ENCODE measurements around the gene GPR107.

Gene GPR107

GRCh38 chr9:130053109-130053503 lies 600 bp upstream of the GPR107 start:
- DNase-seq (ENCODE audit: low read depth in 1 of 2, low spot score in 1 of 2), result no peak

GRCh38 chr9:130054325-130054786 lies 650 bp downstream of the GPR107 start:
- DNase-seq (ENCODE audit: low read depth in 1 of 2, low spot score in 1 of 2), result no peak

GRCh38 chr9:130054820-130055219 lies 1.1 kb downstream of the GPR107 start:
- DNase-seq (ENCODE audit: low read depth in 1 of 2, low spot score in 1 of 2), result no peak

GRCh38 chr9:130058154-130058553 lies 4.4 kb downstream of the GPR107 start:
- no peak for DNase-seq (ENCODE audit: low read depth in 1 of 2, low spot score in 1 of 2)

- no peak for DNase-seq (ENCODE audit: low read depth in 1 of 2, low spot score in 1 of 2)
Measured at GRCh38 chr9:130058887-130059286, 5.2 kb downstream of the GPR107 start.

GRCh38 chr9:130060296-130060695 lies 6.6 kb downstream of the GPR107 start:
- DNase-seq (ENCODE audit: low read depth in 1 of 2, low spot score in 1 of 2), result no peak

GRCh38 chr9:130062750-130063149 lies 9.0 kb downstream of the GPR107 start:
- DNase-seq (ENCODE audit: low read depth in 1 of 2, low spot score in 1 of 2), result no peak

- DNase-seq (ENCODE audit: low read depth in 1 of 2, low spot score in 1 of 2), result no peak
Measured at GRCh38 chr9:130064621-130065020, 10.9 kb downstream of the GPR107 start.

- DNase-seq (ENCODE audit: low read depth in 1 of 2, low spot score in 1 of 2), result no peak
Measured at GRCh38 chr9:130069048-130069447, 15.3 kb downstream of the GPR107 start.

GRCh38 chr9:130072515-130073235 lies 19.0 kb downstream of the GPR107 start:
- no peak for DNase-seq (ENCODE audit: low read depth in 1 of 2, low spot score in 1 of 2)

GRCh38 chr9:130073373-130073772 lies 19.7 kb downstream of the GPR107 start:
- DNase-seq (ENCODE audit: low read depth in 1 of 2, low spot score in 1 of 2), result no peak

GRCh38 chr9:130078547-130078946 lies 24.8 kb downstream of the GPR107 start:
- DNase-seq (ENCODE audit: low read depth in 1 of 2, low spot score in 1 of 2), result no peak

- no peak for DNase-seq (ENCODE audit: low read depth in 1 of 2, low spot score in 1 of 2)
Measured at GRCh38 chr9:130084337-130084736, 30.6 kb downstream of the GPR107 start.

- DNase-seq (ENCODE audit: low read depth in 1 of 2, low spot score in 1 of 2), result no peak
Measured at GRCh38 chr9:130088051-130088450, 34.3 kb downstream of the GPR107 start.

- no peak for DNase-seq (ENCODE audit: low read depth in 1 of 2, low spot score in 1 of 2)
Measured at GRCh38 chr9:130089141-130089540, 35.4 kb downstream of the GPR107 start.

- DNase-seq (ENCODE audit: low read depth in 1 of 2, low spot score in 1 of 2), result no peak
Measured at GRCh38 chr9:130090915-130091314, 37.2 kb downstream of the GPR107 start.

GRCh38 chr9:130092910-130093309 lies 39.2 kb downstream of the GPR107 start:
- no peak for DNase-seq (ENCODE audit: low read depth in 1 of 2, low spot score in 1 of 2)

- no peak for DNase-seq (ENCODE audit: low read depth in 1 of 2, low spot score in 1 of 2)
Measured at GRCh38 chr9:130095872-130096271, 42.2 kb downstream of the GPR107 start.

- no peak for DNase-seq (ENCODE audit: low read depth in 1 of 2, low spot score in 1 of 2)
Measured at GRCh38 chr9:130100681-130101080, 47.0 kb downstream of the GPR107 start.

- DNase-seq (ENCODE audit: low read depth in 1 of 2, low spot score in 1 of 2), result no peak
Measured at GRCh38 chr9:130101915-130102314, 48.2 kb downstream of the GPR107 start.

- DNase-seq (ENCODE audit: low read depth in 1 of 2, low spot score in 1 of 2), result no peak
Measured at GRCh38 chr9:130104491-130105193, 50.9 kb downstream of the GPR107 start.

GRCh38 chr9:130106860-130107233 lies 53.1 kb downstream of the GPR107 start:
- no peak for DNase-seq (ENCODE audit: low read depth in 1 of 2, low spot score in 1 of 2)

Measured in stimulated activated CD4-positive, alpha-beta T cell treated with anti-CD3 and anti-CD28 coated beads, Interleukin-15, amount 100 ng/mL, for 1 hour (primary cell).